SKM-1 (cell line): ENCODE data around the gene FRMPD4.
"Not testable (repeated sequence)": the region's sequence is repeated elsewhere in the genome, so short reads cannot be mapped to it uniquely, and the experiment has no call there.

Experiments used
- DNase-seq: peaks from one replicate; lab custom pipeline; 2025; ENCODE audit not compliant: unreplicated experiment; lab: John Stamatoyannopoulos, UW

The FRMPD4 gene

GRCh38 chrX:12138361-12139313, at the start of gene FRMPD4:
FRMPD4 (plus strand) TSS chrX:12138473; CDS start chrX:12138972, 499 bp downstream.
- no peak for DNase-seq

GRCh38 chrX:12089740-12090139, 48.5 kb upstream of the FRMPD4 start:
- DNase-seq: no peak

- DNase-seq: no peak
Observed at GRCh38 chrX:12113321-12113720, 25.0 kb upstream of the FRMPD4 start.

GRCh38 chrX:12115377-12115776, 22.9 kb upstream of the FRMPD4 start:
- no peak for DNase-seq

- no peak for DNase-seq
Observed at GRCh38 chrX:12118134-12118533, 20.1 kb upstream of the FRMPD4 start.

GRCh38 chrX:12128017-12128416, 10.3 kb upstream of the FRMPD4 start:
- no peak for DNase-seq

- no peak for DNase-seq
Observed at GRCh38 chrX:12137951-12138360, 317 bp upstream of the FRMPD4 start.

GRCh38 chrX:12139934-12140611, 1.8 kb downstream of the FRMPD4 start:
- no peak for DNase-seq

GRCh38 chrX:12141511-12141910, 3.2 kb downstream of the FRMPD4 start:
- DNase-seq: no peak

- DNase-seq: no peak
Observed at GRCh38 chrX:12142661-12143060, 4.4 kb downstream of the FRMPD4 start.

GRCh38 chrX:12145402-12145801, 7.1 kb downstream of the FRMPD4 start:
- no peak for DNase-seq

GRCh38 chrX:12149670-12150407, 11.6 kb downstream of the FRMPD4 start:
- DNase-seq: no peak

- no peak for DNase-seq
Observed at GRCh38 chrX:12153317-12153716, 15.0 kb downstream of the FRMPD4 start.

- no peak for DNase-seq
Observed at GRCh38 chrX:12153741-12154140, 15.5 kb downstream of the FRMPD4 start.

GRCh38 chrX:12159799-12160198, 21.5 kb downstream of the FRMPD4 start:
- no peak for DNase-seq

- no peak for DNase-seq
Observed at GRCh38 chrX:12162420-12162819, 24.1 kb downstream of the FRMPD4 start.

- not testable (repeated sequence) for DNase-seq
Observed at GRCh38 chrX:12164180-12164579, 25.9 kb downstream of the FRMPD4 start.

- DNase-seq: no peak
Observed at GRCh38 chrX:12170755-12171154, 32.5 kb downstream of the FRMPD4 start.

- no peak for DNase-seq
Observed at GRCh38 chrX:12174358-12174757, 36.1 kb downstream of the FRMPD4 start.

GRCh38 chrX:12197030-12197429, 58.8 kb downstream of the FRMPD4 start:
- no peak for DNase-seq

- no peak for DNase-seq
Observed at GRCh38 chrX:12206413-12206812, 68.1 kb downstream of the FRMPD4 start.
